Suppressor macrophage (primary cell): ENCODE measurements around the gene AMPD3.

Experiments
- DNase-seq, 4 experiments: peaks; one replicate each; pipeline ENCODE4 v3.0.0-alpha.2; 2020 to 2022

Gene AMPD3

GRCh38 chr11:10540915-10541560 lies 86.0 kb downstream of the AMPD3 start, which contains the start of gene RNF141:
RNF141 (minus strand) TSS chr11:10541187; CDS start chr11:10534158, 7,029 bp downstream.
- peak; percentile 95 to 98 (median 97) for DNase-seq

GRCh38 chr11:10541561-10541930 lies 86.5 kb downstream of the AMPD3 start:
- DNase-seq, result no peak

GRCh38 chr11:10542776-10543175 lies 87.7 kb downstream of the AMPD3 start:
- DNase-seq, result no peak

- DNase-seq, result no peak
These were observed 88.7 kb downstream of the AMPD3 start for GRCh38 chr11:10543782-10544181.

- DNase-seq, result peak in 2 of 4 experiments; percentile 14 to 21
These were observed 89.7 kb downstream of the AMPD3 start for GRCh38 chr11:10544491-10545465.

- no peak for DNase-seq
These were observed 95.6 kb downstream of the AMPD3 start for GRCh38 chr11:10550503-10551289.

- no peak for DNase-seq
These were observed 96.2 kb downstream of the AMPD3 start for GRCh38 chr11:10551290-10551592.

GRCh38 chr11:10551845-10552352 lies 96.8 kb downstream of the AMPD3 start:
- no peak for DNase-seq

- no peak for DNase-seq
These were observed 101.5 kb downstream of the AMPD3 start for GRCh38 chr11:10556590-10556989.
